Endodermal cell (in vitro differentiated cells): Measurements from ENCODE around the gene PLCB4. TPM values are rescaled to one million over a fixed set of nuclear protein-coding genes. Genes with fewer than 3 reads are reported as not detected.

Experiments
- DNase-seq: peaks from one replicate; pipeline ENCODE4 v3.0.0-alpha.2; 2017
- H3K27ac ChIP-seq: 2 replicates; pipeline ENCODE4 v1.5.1; 2013; ENCODE audit warnings: mild to moderate bottlenecking, low read depth, low read length, moderate library complexity
- H3K27me3 ChIP-seq: 2 replicates; pipeline ENCODE4 v1.6.1; 2013; ENCODE audit warnings: mild to moderate bottlenecking, low read length, moderate library complexity; ENCODE audit not compliant: insufficient read depth, control insufficient read depth, poor library complexity, severe bottlenecking
- H3K36me3 ChIP-seq: 2 replicates; pipeline ENCODE4 v1.7.0; 2013; ENCODE audit warnings: mild to moderate bottlenecking, low read length, moderate library complexity; ENCODE audit not compliant: control insufficient read depth, insufficient read depth
- H3K4me1 ChIP-seq: one replicate; pipeline ENCODE4 v1.7.0; 2013; ENCODE audit warnings: low read length; ENCODE audit not compliant: control insufficient read depth, insufficient read depth
- H3K4me3 ChIP-seq: 2 replicates; pipeline ENCODE4 v1.5.1; 2013; ENCODE audit warnings: mild to moderate bottlenecking, low read length, moderate library complexity
- H3K9ac ChIP-seq: 2 replicates; pipeline ENCODE4 v1.6.1; 2013; ENCODE audit warnings: mild to moderate bottlenecking, low read length, moderate library complexity; ENCODE audit not compliant: poor library complexity, severe bottlenecking; ENCODE audit errors: extremely low read depth
- H3K9me3 ChIP-seq: 2 replicates; pipeline ENCODE4 v1.6.1; 2013; ENCODE audit warnings: mild to moderate bottlenecking, low read length, moderate library complexity; ENCODE audit not compliant: control insufficient read depth
- H3K27ac Mint-ChIP-seq: 2 replicates; pipeline ENCODE4 v1.8.0; 2020; ENCODE audit warnings: mixed read lengths
- H3K27me3 Mint-ChIP-seq: 2 replicates; pipeline ENCODE4 v1.8.0; 2021; ENCODE audit warnings: mild to moderate bottlenecking, mixed read lengths; ENCODE audit not compliant: insufficient read depth
- H3K36me3 Mint-ChIP-seq: 2 replicates; pipeline ENCODE4 v1.8.0; 2020; ENCODE audit warnings: low read depth, mixed read lengths
- H3K4me1 Mint-ChIP-seq: 2 replicates; pipeline ENCODE4 v1.8.0; 2020; ENCODE audit warnings: mixed read lengths
- H3K4me3 Mint-ChIP-seq: 2 replicates; pipeline ENCODE4 v1.8.0; 2020; ENCODE audit warnings: mild to moderate bottlenecking, moderate library complexity, mixed read lengths
- H3K9me3 Mint-ChIP-seq: 2 replicates; pipeline ENCODE4 v1.8.0; 2020; ENCODE audit warnings: mild to moderate bottlenecking, mixed read lengths
- WGBS, 2 experiments: methylation state at CpG; one replicate each; pipeline versions ENCODE4 v1.1.5 to v1.1.7; 2013; ENCODE audit warnings: missing lambda C conversion rate in 2 of 2, mixed read lengths in 1 of 2; ENCODE audit not compliant: insufficient coverage in 1 of 2, insufficient read length in 1 of 2; 5-methylcytosine and 5-hydroxymethylcytosine counted together
- total RNA-seq, 2 donors: library from RNA; stranded (reverse); fragmentation: NEBNext Ultra II Directional in 1 of 2; extraction: Animal tissue kit (Norgen Biotek cat#: 25700) in 1 of 2; gene quantifications; 2 replicates in 1 of 2; 3 replicates in 1 of 2; pipeline ENCODE4 v1.2.1, GENCODE V29; 2021
- TF ChIP-seq, protein P1 (sequence below): fragments of 200-600 bp; sonication (generic); conservative IDR thresholded peaks from 2 replicates; pipeline ENCODE4 v1.5.0; 2021; ENCODE audit warnings: antibody characterized with exemption, mild to moderate bottlenecking

PLCB4 gene
- total RNA-seq, 2 donors from 2014 or later, result 14.4 to 14.6 TPM

DNA sequence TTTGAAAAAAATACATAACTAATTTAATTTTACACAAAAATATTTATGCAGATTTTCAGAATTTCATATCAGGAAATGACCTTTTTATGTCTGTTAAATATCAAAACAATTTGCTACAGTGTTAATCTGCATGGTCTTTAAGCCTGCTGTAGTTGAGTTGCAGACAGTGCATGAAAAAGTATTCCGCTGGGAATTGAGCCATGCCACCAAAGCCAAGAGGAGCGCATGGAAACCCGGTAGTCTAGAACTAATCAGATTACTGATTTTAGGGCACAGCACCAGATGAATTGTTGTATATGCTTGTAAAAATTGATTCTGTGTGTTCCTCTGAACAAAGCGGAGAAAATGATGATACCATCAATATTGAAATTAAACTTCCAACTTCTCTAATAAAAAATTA is 411.2 kb downstream of the PLCB4 start:
- 97 to 100% methylated on average over 2 to 4 of the region's 4 CpGs for whole genome bisulfite sequencing, 2 experiments
- Histone ChIP-seq H3K27me3 (no peaks in the 10 kb centered on the region), H3K27ac (no peak overlapping the region), H3K4me1 (no peaks in the 10 kb centered on the region), H3K36me3 (no peaks in the 10 kb centered on the region), H3K4me3 (no peak overlapping the region), H3K9ac (no peak overlapping the region), H3K9me3 (no peaks in the 10 kb centered on the region)
- H3K9me3 Mint-ChIP-seq, result no peaks in the 10 kb centered on the region
- H3K27ac Mint-ChIP-seq, result no peak overlapping the region
- no peaks in the 10 kb centered on the region for H3K36me3 Mint-ChIP-seq
- H3K4me3 Mint-ChIP-seq, result no peak overlapping the region
- H3K27me3 Mint-ChIP-seq, result no peaks in the 10 kb centered on the region
- TF ChIP-seq, protein P1, sequence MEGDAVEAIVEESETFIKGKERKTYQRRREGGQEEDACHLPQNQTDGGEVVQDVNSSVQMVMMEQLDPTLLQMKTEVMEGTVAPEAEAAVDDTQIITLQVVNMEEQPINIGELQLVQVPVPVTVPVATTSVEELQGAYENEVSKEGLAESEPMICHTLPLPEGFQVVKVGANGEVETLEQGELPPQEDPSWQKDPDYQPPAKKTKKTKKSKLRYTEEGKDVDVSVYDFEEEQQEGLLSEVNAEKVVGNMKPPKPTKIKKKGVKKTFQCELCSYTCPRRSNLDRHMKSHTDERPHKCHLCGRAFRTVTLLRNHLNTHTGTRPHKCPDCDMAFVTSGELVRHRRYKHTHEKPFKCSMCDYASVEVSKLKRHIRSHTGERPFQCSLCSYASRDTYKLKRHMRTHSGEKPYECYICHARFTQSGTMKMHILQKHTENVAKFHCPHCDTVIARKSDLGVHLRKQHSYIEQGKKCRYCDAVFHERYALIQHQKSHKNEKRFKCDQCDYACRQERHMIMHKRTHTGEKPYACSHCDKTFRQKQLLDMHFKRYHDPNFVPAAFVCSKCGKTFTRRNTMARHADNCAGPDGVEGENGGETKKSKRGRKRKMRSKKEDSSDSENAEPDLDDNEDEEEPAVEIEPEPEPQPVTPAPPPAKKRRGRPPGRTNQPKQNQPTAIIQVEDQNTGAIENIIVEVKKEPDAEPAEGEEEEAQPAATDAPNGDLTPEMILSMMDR, result no peak
- DNase-seq, result no peak
- H3K4me1 Mint-ChIP-seq, result no peaks in the 10 kb centered on the region

DNA sequence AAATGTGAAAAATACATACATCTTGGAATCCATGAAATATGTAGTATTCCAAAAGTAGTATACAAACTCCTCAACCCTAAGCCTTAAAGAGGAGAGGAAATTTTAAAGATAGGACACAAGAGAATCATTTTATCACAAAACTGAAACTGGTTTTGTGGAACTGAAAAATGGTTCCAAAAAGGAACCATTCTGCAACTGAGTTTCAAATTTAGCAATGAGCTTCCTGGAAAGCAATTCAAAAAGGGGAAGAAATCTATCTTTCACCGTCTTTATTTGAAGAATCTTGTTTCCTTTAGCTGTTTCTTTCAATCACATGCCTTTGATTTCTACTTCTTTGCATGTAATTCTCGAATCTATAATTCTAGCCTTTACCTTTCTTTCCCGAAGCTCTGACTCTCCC is 413.3 kb downstream of the PLCB4 start:
- H3K9me3 Mint-ChIP-seq, result no peaks in the 10 kb centered on the region
- 85 to 100% methylated on average over 1 to 3 of the region's 3 CpGs for WGBS, 2 experiments
- H3K36me3 ChIP-seq, result no peaks in the 10 kb centered on the region
- H3K4me1 ChIP-seq, result no peaks in the 10 kb centered on the region
- no peak overlapping the region for H3K27ac ChIP-seq
- no peak overlapping the region for H3K27ac Mint-ChIP-seq
- no peak overlapping the region for H3K4me3 ChIP-seq
- H3K36me3 Mint-ChIP-seq, result no peaks in the 10 kb centered on the region
- TF ChIP-seq, protein P1, result no peak
- no peak for DNase-seq
- H3K27me3 Mint-ChIP-seq, result no peaks in the 10 kb centered on the region
- no peaks in the 10 kb centered on the region for H3K4me1 Mint-ChIP-seq
- no peaks in the 10 kb centered on the region for H3K27me3 ChIP-seq
- H3K9me3 ChIP-seq, result no peaks in the 10 kb centered on the region
- H3K9ac ChIP-seq, result no peak overlapping the region
- H3K4me3 Mint-ChIP-seq, result no peak overlapping the region

DNA sequence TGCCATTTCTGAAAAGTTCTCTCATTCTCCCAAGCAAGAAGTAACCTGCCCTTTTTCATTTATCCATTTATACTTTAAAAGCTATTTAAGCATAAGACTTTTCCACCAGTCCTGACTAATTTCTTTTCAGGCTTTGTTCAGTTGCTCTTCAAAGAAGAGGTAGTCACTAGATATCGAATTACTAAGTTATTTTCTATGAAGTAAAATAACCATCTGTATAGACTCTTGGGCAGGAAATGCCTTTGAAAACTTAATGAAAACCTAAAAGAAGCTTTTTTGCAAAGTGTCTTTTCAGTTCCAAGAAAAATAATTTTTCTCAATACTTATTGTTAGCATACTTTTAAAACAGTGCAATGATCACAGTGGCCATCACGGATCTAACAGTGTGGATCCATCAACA is 414.2 kb downstream of the PLCB4 start:
- no peaks in the 10 kb centered on the region for H3K27me3 Mint-ChIP-seq
- TF ChIP-seq, protein P1, result no peak
- H3K4me1 ChIP-seq, result no peaks in the 10 kb centered on the region
- H3K4me1 Mint-ChIP-seq, result no peaks in the 10 kb centered on the region
- no peaks in the 10 kb centered on the region for H3K36me3 Mint-ChIP-seq
- no peaks in the 10 kb centered on the region for H3K9me3 Mint-ChIP-seq
- WGBS, 2 experiments, result 83% methylated on average over 1 of the region's 2 CpGs; no CpG with 5 or more reads in 1 of the 2 experiments
- no peak overlapping the region for H3K27ac ChIP-seq
- H3K4me3 ChIP-seq, result no peak overlapping the region
- no peaks in the 10 kb centered on the region for H3K36me3 ChIP-seq
- no peak overlapping the region for H3K27ac Mint-ChIP-seq
- DNase-seq, result no peak
- H3K27me3 ChIP-seq, result no peaks in the 10 kb centered on the region
- no peak overlapping the region for H3K9ac ChIP-seq
- H3K4me3 Mint-ChIP-seq, result no peak overlapping the region
- H3K9me3 ChIP-seq, result no peaks in the 10 kb centered on the region
